Astrocyte (in vitro differentiated cells and primary cell): ENCODE results near the gene B3GNT5.

Source experiments
- CTCF ChIP-seq: IDR thresholded peaks from 2 replicates; pipeline ENCODE4 v1.5.1; 2011; ENCODE audit warnings: low read depth, mild to moderate bottlenecking, inconsistent platforms, low read length, moderate library complexity; ENCODE audit not compliant: insufficient read depth
- EZH2 ChIP-seq: IDR thresholded peaks from 2 replicates; pipeline ENCODE4 v1.6.1; 2012; ENCODE audit warnings: mild to moderate bottlenecking, low read length, inconsistent platforms; ENCODE audit not compliant: insufficient read depth

DNA sequence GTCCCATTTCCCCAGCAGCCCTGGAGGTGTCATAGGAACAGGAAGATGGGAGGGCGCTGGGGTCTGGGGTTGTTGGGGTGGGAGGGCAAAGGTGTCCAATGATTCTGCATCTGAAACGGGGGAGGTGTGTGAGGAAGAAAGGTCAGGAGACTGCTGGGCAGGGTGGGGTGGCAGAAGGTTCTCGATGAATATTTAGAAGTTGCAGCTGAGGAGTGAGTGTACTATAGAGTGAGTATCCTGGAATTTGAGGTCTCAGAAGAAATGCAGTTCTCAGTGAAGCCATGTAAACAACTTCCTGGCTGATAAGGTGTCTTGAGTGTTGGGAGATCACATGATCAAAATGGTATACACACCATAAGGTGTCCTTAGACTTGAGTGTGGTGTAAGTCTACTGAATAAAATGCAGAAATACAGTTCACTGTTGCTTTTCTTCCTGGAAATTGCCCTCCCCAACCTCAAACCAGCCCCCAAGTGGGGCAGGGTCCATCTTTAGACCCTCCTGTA, 9.9 kb downstream of the B3GNT5 start:
- TF ChIP-seq CTCF (no peak), EZH2 (no peak)
